GM21528 (cell line): ENCODE results near the gene ECI1.

Experiments
- ATAC-seq: cut with Tn5 transposase; IDR thresholded peaks from one replicate; pipeline ENCODE4 v1.9.1; 2021; ENCODE audit warnings: mild to moderate bottlenecking, moderate library complexity; ENCODE audit not compliant: unreplicated experiment, low FRiP score

ECI1 gene

GRCh38 chr16:2199095-2199494 lies 52.3 kb downstream of the ECI1 start:
- ATAC-seq = no peak

DNA sequence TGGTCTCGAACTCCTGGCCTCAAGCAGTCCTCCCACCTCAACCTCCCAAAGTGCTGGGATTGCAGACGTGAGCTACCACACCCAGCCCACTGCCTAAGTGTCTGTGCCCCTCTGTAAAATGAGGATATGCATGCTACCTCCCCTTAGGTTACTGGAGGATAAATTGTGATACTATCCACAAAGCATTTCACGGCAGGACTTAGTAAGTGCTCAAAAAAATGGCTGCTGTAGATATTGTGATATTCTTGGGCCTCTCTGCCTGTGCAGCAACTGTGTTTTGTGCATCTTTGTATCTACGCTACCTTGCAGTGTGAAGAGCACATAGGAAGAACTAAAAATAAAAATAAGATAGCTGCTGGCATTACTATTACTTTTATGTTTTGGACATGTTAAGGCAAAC lies 53.1 kb downstream of the ECI1 start:
- no peak for ATAC-seq

GRCh38 chr16:2197765-2198164 lies 53.6 kb downstream of the ECI1 start:
- no peak for ATAC-seq

GRCh38 chr16:2196981-2197511 lies 54.3 kb downstream of the ECI1 start:
- no peak for ATAC-seq

- no peak for ATAC-seq
Measured at GRCh38 chr16:2196162-2196980, 55.0 kb downstream of the ECI1 start, which contains the start of gene CASKIN1. CASKIN1 (minus strand) TSS chr16:2196605; CDS start chr16:2196432, 173 bp downstream.

GRCh38 chr16:2195322-2196161 lies 55.8 kb downstream of the ECI1 start:
- ATAC-seq = no peak

- no peak for ATAC-seq
Measured at GRCh38 chr16:2194852-2195321, 56.5 kb downstream of the ECI1 start.

GRCh38 chr16:2194166-2194834 lies 57.1 kb downstream of the ECI1 start:
- no peak for ATAC-seq

GRCh38 chr16:2191446-2191706 lies 60.0 kb downstream of the ECI1 start:
- ATAC-seq = no peak

GRCh38 chr16:2190659-2191445 lies 60.5 kb downstream of the ECI1 start:
- no peak for ATAC-seq

DNA sequence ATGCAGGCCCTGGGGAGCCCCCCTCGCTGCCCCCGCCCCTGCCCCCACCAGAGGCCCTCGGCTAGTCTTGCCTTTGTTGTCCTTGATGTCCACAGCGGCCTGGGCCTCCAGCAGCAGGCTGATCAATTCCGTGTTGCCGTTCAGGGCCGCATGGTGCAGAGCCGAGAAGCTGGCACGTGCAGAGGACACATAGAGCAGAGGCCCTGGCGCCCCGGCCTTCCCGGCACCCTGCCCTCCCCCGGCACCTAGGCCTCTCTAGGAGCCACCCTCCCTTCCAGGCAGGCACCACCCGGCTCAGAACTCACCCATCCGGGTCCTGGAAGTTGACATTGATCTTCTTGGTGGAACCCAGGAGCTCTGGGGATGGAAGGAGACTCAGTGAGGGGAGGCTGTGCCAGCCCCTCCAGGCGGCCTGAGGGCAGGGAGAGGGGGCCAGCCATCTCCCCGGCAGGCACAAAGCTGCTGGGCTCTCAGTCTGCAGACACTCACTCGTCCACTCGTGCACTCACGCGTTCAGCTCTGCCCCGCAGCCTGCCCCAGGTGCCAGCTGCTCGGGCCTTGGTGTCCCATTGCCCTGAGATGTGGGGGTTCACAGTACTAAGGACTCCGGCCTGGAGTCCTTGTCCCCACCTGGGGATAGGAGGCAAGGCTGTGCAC lies 61.3 kb downstream of the ECI1 start:
- no peak for ATAC-seq
